ENCODE results near the gene UGT1A8.
"Not testable (repeated sequence)": the region's sequence is repeated elsewhere in the genome, so short reads cannot be mapped to it uniquely, and the experiment has no call there.

UGT1A8 gene

DNA sequence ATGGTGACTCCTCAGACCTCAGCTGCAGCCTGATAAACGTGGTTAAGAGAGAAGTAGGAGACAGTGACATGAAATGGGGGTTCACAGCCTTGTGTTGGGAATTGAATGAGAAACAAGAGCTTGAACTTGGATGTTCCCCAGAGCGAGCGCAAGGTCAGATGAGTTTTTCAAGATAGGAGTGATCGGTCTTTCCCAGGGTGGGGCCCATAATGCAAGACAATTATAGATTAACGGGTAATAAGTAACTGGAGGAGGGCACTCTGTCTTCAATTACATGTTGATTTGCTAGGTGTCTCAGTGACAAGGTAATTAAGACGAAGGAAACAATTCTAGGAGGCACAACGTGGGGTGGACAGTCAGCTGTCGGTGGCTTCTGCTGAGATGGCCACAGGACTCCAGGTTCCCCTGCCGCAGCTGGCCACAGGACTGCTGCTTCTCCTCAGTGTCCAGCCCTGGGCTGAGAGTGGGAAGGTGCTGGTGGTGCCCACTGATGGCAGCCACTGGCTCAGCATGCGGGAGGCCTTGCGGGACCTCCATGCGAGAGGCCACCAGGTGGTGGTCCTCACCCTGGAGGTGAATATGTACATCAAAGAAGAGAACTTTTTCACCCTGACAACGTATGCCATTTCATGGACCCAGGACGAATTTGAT, 95.3 kb downstream of the UGT1A8 start, which contains the start of gene UGT1A5:
TSS of gene UGT1A5 (plus strand) at position 297 of the 651 bp plus-strand sequence. CDS start at position 382, 85 bp downstream.
- ChIA-PET POLR2A (no interaction called here), CTCF (interaction anchor here (1.2 to 2.5 kb wide), 5 partner anchors 9 to 309 kb away, joined by 3 to 25 read pairs (median 6); no protein-coding TSS in a partner anchor)
- DNase-seq (ENCODE audit: extremely low spot score): no peak
- TF ChIP-seq, protein P1, sequence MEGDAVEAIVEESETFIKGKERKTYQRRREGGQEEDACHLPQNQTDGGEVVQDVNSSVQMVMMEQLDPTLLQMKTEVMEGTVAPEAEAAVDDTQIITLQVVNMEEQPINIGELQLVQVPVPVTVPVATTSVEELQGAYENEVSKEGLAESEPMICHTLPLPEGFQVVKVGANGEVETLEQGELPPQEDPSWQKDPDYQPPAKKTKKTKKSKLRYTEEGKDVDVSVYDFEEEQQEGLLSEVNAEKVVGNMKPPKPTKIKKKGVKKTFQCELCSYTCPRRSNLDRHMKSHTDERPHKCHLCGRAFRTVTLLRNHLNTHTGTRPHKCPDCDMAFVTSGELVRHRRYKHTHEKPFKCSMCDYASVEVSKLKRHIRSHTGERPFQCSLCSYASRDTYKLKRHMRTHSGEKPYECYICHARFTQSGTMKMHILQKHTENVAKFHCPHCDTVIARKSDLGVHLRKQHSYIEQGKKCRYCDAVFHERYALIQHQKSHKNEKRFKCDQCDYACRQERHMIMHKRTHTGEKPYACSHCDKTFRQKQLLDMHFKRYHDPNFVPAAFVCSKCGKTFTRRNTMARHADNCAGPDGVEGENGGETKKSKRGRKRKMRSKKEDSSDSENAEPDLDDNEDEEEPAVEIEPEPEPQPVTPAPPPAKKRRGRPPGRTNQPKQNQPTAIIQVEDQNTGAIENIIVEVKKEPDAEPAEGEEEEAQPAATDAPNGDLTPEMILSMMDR (IDR thresholded peaks at IDR 0.05; ENCODE audit: control extremely low read depth, extremely low read depth, low read depth, missing control alignments): no peak

DNA sequence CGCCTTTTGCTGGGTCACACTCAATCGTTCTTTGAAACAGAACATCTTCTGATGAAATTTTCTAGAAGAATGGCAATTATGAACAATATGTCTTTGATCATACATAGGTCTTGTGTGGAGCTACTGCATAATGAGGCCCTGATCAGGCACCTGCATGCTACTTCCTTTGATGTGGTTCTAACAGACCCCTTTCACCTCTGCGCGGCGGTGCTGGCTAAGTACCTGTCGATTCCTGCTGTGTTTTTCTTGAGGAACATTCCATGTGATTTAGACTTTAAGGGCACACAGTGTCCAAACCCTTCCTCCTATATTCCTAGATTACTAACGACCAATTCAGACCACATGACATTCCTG, 95.8 kb downstream of the UGT1A8 start:
- DNase-seq (ENCODE audit: extremely low spot score): no peak
- ChIA-PET POLR2A (no interaction called here), CTCF (interaction anchor here (2.5 kb wide), 1 partner anchor 309 kb away, joined by 25 read pairs; no protein-coding TSS in a partner anchor)
- TF ChIP-seq, protein P1 (IDR thresholded peaks at IDR 0.05; ENCODE audit: control extremely low read depth, extremely low read depth, low read depth, missing control alignments): no peak

DNA sequence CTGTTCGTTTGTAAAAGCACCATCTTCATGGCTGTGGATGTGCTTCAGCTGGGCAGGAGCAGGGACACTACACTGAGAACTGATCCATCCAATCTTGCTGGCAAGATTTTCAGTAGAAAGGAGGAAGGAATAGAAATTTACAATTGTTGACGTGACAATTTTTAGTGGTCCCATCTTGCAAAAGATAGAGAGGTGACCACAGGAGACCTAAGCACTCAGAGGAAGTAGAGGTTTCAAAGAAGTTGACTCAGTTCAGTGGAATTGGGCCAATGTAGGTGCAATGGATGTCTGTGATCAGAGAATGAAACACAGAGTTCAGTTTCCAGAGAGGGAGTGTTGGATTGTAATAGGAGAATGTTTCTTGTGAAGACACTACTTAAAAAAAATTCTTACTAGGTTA, 96.7 kb downstream of the UGT1A8 start:
- ChIA-PET CTCF (no interaction called here), POLR2A (no interaction called here)
- DNase-seq (ENCODE audit: extremely low spot score): no peak
- TF ChIP-seq, protein P1 (IDR thresholded peaks at IDR 0.05; ENCODE audit: control extremely low read depth, extremely low read depth, low read depth, missing control alignments): no peak

DNA sequence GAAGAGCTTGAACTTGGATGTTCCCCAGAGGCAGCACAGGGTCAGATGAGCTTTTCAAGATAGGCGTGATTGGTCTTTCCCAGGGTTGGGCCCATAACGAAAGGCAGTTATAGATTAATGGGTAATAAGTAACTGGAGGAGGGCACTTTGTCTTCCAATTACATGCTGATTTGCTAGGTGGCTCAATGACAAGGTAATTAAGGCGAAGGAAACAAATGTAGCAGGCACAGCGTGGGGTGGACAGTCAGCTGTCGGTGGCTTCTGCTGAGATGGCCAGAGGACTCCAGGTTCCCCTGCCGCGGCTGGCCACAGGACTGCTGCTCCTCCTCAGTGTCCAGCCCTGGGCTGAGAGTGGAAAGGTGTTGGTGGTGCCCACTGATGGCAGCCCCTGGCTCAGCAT, 101.1 kb downstream of the UGT1A8 start, which contains the start of gene UGT1A4:
TSS of gene UGT1A4 (plus strand) at position 185 of the 400 bp plus-strand sequence. CDS start at position 270, 85 bp downstream.
- TF ChIP-seq, protein P1 (IDR thresholded peaks at IDR 0.05; ENCODE audit: control extremely low read depth, extremely low read depth, low read depth, missing control alignments): no peak
- POLR2A ChIA-PET: no interaction called here
- DNase-seq (ENCODE audit: extremely low spot score): no peak
- CTCF ChIA-PET: interaction anchor here (1.0 kb wide), 1 partner anchor 22 kb away, joined by 3 read pairs; no protein-coding TSS in a partner anchor

DNA sequence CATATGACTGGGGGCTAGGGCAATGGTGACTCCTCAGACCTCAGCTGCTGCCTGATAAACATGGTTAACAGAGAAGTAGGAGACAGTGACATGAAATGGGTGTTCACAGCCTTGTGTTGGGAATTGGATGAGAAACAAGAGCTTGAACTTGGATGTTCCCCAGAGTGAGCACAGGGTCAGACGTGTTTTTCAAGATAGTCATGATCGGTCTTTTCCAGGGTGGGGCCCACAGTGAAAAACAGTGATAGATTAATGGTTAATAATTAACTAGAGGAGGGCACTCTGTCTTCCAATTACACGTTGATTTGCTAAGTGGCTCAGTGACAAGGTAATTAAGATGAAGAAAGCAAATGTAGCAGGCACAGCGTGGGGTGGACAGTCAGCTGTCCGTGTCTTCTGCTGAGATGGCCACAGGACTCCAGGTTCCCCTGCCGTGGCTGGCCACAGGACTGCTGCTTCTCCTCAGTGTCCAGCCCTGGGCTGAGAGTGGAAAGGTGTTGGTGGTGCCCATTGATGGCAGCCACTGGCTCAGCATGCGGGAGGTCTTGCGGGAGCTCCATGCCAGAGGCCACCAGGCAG, 111.4 kb downstream of the UGT1A8 start, which contains the start of gene UGT1A3:
TSS of gene UGT1A3 (plus strand) at position 320 of the 579 bp plus-strand sequence. CDS start at position 405, 85 bp downstream.
- TF ChIP-seq, protein P1 (IDR thresholded peaks at IDR 0.05; ENCODE audit: control extremely low read depth, extremely low read depth, low read depth, missing control alignments): no peak
- ChIA-PET CTCF (no interaction called here), POLR2A (no interaction called here)
- no peak for DNase-seq (ENCODE audit: extremely low spot score)

DNA sequence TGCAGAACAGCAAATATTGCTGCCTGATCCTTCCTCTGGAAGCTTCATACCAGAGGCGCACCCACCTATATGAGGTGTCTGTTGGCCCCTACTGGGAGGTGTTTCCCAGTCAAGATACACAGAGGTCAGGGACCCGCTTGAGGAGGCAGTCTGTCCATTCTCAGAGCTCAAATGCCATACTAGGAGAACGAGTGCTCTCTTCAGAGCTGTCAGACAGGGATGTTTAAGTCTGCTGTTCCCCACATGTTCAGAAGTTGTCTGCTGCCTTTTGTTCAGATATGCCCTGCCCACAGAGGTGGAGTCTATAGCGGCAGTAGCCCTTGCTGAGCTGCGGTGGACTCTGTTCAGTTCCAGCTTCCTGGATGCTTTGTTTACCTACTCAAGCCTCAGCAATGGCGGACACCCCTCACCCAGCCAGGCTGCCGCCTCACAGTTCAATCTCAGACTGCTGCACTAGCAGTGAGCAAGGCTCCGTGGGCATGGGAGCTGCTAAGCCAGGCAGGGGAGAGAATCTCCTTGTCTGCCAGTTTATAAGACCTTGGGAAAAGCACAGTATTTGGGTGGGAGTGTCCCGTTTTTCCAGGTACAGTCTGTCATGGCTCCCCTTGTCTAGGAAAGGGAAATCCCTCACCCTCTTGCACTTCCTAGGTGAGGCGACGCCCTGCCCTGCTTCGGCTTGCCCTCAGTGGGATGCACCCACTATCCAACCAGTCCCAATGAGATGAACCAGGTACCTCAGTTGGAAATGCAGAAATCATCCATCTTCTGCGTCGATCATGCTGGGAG, 119.6 kb downstream of the UGT1A8 start:
- not testable (repeated sequence) for DNase-seq (ENCODE audit: extremely low spot score)
- CTCF ChIA-PET: interaction anchor here (0.7 to 1.3 kb wide), 2 partner anchors 10 to 25 kb away, joined by 3 to 4 read pairs; no protein-coding TSS in a partner anchor

More for the DNA sequence above, 119.6 kb downstream of the UGT1A8 start:
- POLR2A ChIA-PET: not testable (repeated sequence)

Data from GM10248 (cell line).